GM10847 (cell line): ENCODE data around the gene RAB3C.

ENCODE experiments used
- POLR2A ChIP-seq: IDR thresholded peaks from 2 replicates; pipeline ENCODE4 v1.6.1; 2011; ENCODE audit not compliant: insufficient read length; ENCODE audit errors: extremely low read depth

The RAB3C gene

GRCh38 chr5:58825441-58825840, 242.6 kb downstream of the RAB3C start:
- no peak for TF ChIP-seq POLR2A

- no peak for TF ChIP-seq POLR2A
These were observed 243.0 kb downstream of the RAB3C start for GRCh38 chr5:58825899-58826298.

- no peak for TF ChIP-seq POLR2A
These were observed 244.6 kb downstream of the RAB3C start for GRCh38 chr5:58827463-58827862.

GRCh38 chr5:58828258-58828657, 245.4 kb downstream of the RAB3C start:
- no peak for TF ChIP-seq POLR2A

- no peak for TF ChIP-seq POLR2A
These were observed 251.7 kb downstream of the RAB3C start for GRCh38 chr5:58834242-58835225.

GRCh38 chr5:58836351-58836750, 253.5 kb downstream of the RAB3C start:
- no peak for TF ChIP-seq POLR2A

GRCh38 chr5:58838729-58839128, 255.9 kb downstream of the RAB3C start:
- no peak for TF ChIP-seq POLR2A

GRCh38 chr5:58842852-58843251, 260.0 kb downstream of the RAB3C start:
- TF ChIP-seq POLR2A: no peak

GRCh38 chr5:58844395-58844794, 261.5 kb downstream of the RAB3C start:
- no peak for TF ChIP-seq POLR2A

- TF ChIP-seq POLR2A: no peak
These were observed 264.2 kb downstream of the RAB3C start for GRCh38 chr5:58847041-58847440.

GRCh38 chr5:58849223-58849622, 266.3 kb downstream of the RAB3C start:
- TF ChIP-seq POLR2A: no peak

GRCh38 chr5:58849921-58850667, 267.2 kb downstream of the RAB3C start:
- no peak for TF ChIP-seq POLR2A

GRCh38 chr5:58851153-58851552, 268.3 kb downstream of the RAB3C start:
- TF ChIP-seq POLR2A: no peak

GRCh38 chr5:58851571-58851970, 268.7 kb downstream of the RAB3C start:
- no peak for TF ChIP-seq POLR2A

GRCh38 chr5:58852566-58852965, 269.7 kb downstream of the RAB3C start:
- no peak for TF ChIP-seq POLR2A

GRCh38 chr5:58854441-58854840, 271.6 kb downstream of the RAB3C start:
- no peak for TF ChIP-seq POLR2A
